Urinary bladder (tissue), 4 donors: Measurements from ENCODE around the gene CBR3. TPM values are rescaled to one million over a fixed set of nuclear protein-coding genes. Genes with fewer than 3 reads are reported as not detected.

ENCODE experiments used
- DNase-seq: peaks from one replicate; pipeline ENCODE4 v3.0.0-alpha.2; 2015; ENCODE audit errors: extremely low spot score
- H3K27ac ChIP-seq: one replicate; pipeline ENCODE4 v1.5.1; 2013; ENCODE audit warnings: low read depth, mild to moderate bottlenecking, moderate library complexity
- H3K36me3 ChIP-seq: one replicate; pipeline ENCODE4 v1.6.1; 2013; ENCODE audit warnings: mild to moderate bottlenecking, moderate library complexity; ENCODE audit not compliant: insufficient read depth
- H3K4me1 ChIP-seq: one replicate; pipeline ENCODE4 v1.6.1; 2013; ENCODE audit warnings: mild to moderate bottlenecking, moderate library complexity; ENCODE audit not compliant: insufficient read depth
- H3K4me3 ChIP-seq: one replicate; pipeline ENCODE4 v1.5.1; 2013; ENCODE audit warnings: low read depth, low read length
- WGBS: extraction: QIAGEN DNeasy Blood & Tissue Kit; methylation state at CpG from one replicate; pipeline ENCODE4 v1.1.7; 2013; 5-methylcytosine and 5-hydroxymethylcytosine counted together
- polyA plus RNA-seq: library from polyadenylated mRNA; stranded (reverse); fragments of 200-250 nt; gene quantifications from one replicate; pipeline ENCODE4 v1.2.3, GENCODE V29; 2013
- total RNA-seq: library from RNA; depleted of rRNA; stranded (reverse); fragments of >200 nt; gene quantifications from one replicate; pipeline ENCODE4 v1.2.3, GENCODE V29; 2014
- donor health status: healthy with polysubstance abuse.
- donor health status: healthy.

CBR3 gene
- total and polyA plus RNA-seq, 2 donors: 6.8 to 22.7 TPM

DNA sequence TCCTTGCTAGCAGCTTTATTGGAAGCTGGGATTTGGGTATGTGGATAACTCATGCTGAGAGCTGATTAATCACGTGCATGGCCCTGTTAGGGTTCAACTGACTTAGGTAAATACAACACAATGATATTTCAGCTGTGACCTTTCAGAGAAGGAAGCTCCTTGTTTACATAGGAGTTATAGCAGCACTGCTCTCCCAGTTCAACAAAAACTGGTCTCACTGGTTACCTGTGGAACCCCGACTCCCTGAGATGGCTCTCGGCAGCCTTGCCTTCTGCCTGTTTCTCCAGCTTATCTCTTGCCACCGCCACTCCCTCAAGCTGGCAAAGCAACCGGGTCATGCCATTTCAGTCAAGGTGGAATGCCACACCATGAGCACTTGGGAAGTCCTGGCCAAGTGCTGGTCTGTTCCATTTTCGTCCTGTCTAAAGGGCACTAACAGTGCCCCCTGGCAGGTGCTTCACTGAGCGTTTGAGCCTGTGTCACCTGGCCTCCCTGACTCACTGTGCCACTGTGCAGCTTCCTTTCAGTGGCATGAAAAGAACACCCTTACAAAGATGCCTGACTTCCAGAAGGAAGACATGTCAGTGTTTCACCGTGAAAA lies 53.3 kb downstream of the CBR3 start:
- no peak overlapping the region for H3K4me3 ChIP-seq
- DNase-seq: no peak
- 67% methylated on average over 8 of the region's 8 CpGs for WGBS
- H3K4me1 ChIP-seq: no peaks in the 10 kb centered on the region
- H3K36me3 ChIP-seq: no peaks in the 10 kb centered on the region
- no peak overlapping the region for H3K27ac ChIP-seq

DNA sequence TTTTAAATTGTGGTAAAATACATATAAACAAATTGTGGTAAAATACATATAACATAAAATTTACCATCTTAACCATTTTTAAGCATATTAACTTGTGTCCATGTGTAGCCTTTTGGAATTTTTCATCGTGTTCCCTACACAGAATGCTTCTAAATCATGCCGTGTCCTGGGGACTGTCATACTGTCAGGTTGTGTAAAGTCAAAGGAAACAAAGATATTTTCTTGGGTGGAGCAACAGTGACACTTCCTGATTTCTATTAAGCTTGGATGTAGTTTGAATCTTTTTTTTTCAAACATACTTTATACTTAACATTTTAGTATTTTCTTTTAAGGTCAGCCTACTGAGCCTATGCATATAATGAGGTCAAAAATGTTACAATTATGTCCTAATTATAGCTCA lies 54.1 kb downstream of the CBR3 start:
- WGBS: 38% methylated on average over 2 of the region's 2 CpGs
- Histone ChIP-seq H3K36me3 (no peaks in the 10 kb centered on the region), H3K4me1 (no peaks in the 10 kb centered on the region), H3K4me3 (no peak overlapping the region), H3K27ac (no peak overlapping the region)
- DNase-seq: no peak

DNA sequence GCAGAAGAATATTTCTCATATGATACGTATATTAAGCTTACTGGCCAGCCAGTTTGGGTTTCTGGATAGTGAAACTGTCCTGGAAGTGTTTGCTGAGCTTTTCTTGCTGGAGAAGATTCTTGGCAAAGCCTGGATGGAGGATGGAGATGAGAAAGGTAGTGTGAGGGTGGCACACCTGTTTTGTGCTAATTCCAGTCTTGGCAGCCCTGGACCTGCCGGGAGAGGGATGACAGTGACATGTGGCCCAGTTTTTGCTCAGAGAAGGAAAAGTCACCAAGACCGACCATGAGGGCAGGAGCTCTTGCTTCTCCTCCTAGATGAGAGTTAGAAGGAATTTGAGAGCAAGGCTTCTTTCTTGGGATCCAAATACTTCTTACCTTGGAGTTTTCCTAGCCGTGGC lies 55.9 kb downstream of the CBR3 start:
- WGBS: 85% methylated on average over 4 of the region's 4 CpGs
- no peaks in the 10 kb centered on the region for H3K4me1 ChIP-seq
- no peak overlapping the region for H3K27ac ChIP-seq

DNA sequence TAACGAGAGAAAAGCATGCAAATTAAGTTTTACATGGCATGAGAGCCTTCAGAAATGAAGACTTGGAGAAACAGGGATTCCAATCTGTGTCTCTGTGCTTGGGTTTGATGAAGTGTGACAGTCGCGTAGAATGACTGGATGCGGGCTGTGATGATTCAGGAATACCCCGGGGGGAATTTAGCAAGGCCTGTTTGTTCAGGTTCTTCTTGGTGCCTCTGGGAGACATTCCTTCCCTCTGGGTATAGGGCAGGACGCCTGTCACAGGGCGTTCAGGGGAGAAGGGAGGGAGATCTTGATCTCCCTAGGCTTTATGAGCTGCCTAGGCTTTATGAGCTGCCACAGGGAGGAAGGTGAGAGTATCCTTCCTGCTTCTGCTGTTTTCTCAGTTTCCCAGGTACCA lies 58.3 kb downstream of the CBR3 start:
- H3K36me3 ChIP-seq: no peaks in the 10 kb centered on the region
- no peak overlapping the region for H3K4me3 ChIP-seq
- H3K27ac ChIP-seq: no peak overlapping the region
- no peak for DNase-seq
- no peaks in the 10 kb centered on the region for H3K4me1 ChIP-seq
- 81% methylated on average over 7 of the region's 7 CpGs for WGBS

More for the DNA sequence above, 55.9 kb downstream of the CBR3 start:
- Histone ChIP-seq H3K4me3 (no peak overlapping the region), H3K36me3 (no peaks in the 10 kb centered on the region)
- no peak for DNase-seq

DNA sequence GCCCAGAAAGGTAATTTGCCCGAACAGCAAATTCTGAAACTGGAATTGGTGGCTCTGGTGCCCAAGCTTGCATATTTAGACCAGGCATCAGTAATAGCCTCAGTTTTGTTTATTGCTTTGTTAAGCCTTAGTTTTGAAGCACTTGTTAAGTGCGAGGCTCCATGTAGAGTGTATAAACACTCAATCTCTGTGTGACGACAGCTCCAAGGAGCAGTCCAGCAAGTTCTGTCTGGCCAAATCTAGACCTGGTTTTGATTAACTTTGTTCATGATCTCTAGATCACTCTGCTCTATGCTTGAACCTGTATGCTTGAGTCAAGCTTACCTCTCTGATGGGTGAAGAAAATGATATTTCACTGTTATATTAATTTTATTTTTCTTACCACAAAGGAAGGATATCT lies 59.1 kb downstream of the CBR3 start:
- H3K27ac ChIP-seq: no peak overlapping the region
- H3K4me3 ChIP-seq: no peak overlapping the region
- WGBS: 70% methylated on average over 3 of the region's 3 CpGs
- no peak for DNase-seq
- H3K4me1 ChIP-seq: no peaks in the 10 kb centered on the region
- no peaks in the 10 kb centered on the region for H3K36me3 ChIP-seq

DNA sequence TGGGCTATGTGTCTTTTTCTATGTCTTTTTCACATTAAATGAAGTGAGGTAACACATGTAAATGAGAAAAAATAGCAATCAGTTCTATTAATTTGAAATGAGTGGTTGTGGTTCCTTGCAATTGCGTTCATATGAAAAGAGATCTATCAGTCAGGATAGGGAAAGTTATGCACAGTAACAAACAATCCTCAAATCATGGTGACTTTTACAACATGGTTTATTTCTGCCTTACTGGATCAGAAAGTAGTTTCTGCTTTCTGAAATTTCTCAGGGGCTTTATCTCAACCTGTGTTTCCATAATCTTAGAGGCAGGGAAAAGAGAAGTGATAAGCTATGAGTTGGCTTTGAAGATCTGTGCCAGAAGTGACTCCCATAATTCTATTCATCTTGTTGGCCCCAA lies 60.7 kb downstream of the CBR3 start:
- Histone ChIP-seq H3K27ac (no peak overlapping the region), H3K36me3 (no peaks in the 10 kb centered on the region), H3K4me1 (no peaks in the 10 kb centered on the region), H3K4me3 (no peak overlapping the region)
- no peak for DNase-seq
- 94% methylated on average over 1 of the region's 1 CpG for WGBS

Other genes starting within 250 kb of the CBR3 start
- 33.9 TPM for gene SETD4, start 74.6 kb upstream of the CBR3 start, total RNA-seq
- gene SETD4, start 74.6 kb upstream of the CBR3 start, polyA plus RNA-seq: 13.5 TPM
- 36.9 TPM for gene CBR1, start 65.1 kb upstream of the CBR3 start, total RNA-seq
- gene CBR1, start 65.1 kb upstream of the CBR3 start, polyA plus RNA-seq: 132 TPM
- 8.8 TPM for gene DOP1B, start 21.7 kb downstream of the CBR3 start, total RNA-seq
- 5.4 TPM for gene DOP1B, start 21.7 kb downstream of the CBR3 start, polyA plus RNA-seq
- gene MORC3, start 185.1 kb downstream of the CBR3 start, total RNA-seq: 130 TPM
- 21.4 TPM for gene MORC3, start 185.1 kb downstream of the CBR3 start, polyA plus RNA-seq